Measurements from ENCODE around the gene CYTH2.
A peak's percentile ranks its signal among the peaks of the same experiment; 100 is the strongest.
"Not testable (repeated sequence)": the region's sequence is repeated elsewhere in the genome, so short reads cannot be mapped to it uniquely, and the experiment has no call there.

The CYTH2 gene

DNA sequence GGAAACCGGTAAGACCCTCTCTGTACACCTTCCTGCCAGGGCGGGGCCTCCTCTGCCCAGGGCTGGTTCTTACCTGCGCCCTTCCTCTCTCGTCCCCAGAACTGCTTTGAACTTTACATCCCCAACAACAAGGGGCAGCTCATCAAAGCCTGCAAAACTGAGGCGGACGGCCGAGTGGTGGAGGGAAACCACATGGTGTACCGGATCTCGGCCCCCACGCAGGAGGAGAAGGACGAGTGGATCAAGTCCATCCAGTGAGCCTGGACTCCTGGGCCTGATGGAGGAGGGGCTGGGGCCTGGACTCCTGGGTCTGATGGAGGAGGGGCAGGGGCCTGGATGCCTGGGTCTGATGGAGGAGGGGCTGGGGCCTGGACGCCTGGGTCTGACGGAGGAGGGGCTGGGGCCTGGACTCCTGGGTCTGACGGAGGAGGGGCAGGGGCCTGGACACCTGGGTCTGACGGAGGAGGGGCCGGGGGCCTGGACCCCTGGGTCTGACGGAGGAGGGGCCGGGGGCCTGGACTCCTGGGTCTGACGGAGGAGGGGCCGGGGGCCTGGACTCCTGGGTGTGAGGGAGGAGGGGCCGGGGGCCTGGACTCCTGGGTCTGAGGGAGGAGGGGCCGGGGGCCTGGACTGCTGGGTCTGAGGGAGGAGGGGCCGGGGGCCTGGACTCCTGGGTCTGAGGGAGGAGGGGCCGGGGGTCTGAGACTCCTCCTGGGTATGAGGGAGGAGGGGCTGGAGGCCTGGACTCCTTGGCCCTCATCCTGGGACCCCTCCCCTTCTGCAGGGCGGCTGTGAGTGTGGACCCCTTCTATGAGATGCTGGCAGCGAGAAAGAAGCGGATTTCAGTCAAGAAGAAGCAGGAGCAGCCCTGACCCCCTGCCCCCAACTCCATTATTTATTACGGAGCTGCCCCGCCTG is 9.4 kb downstream of the CYTH2 start:
- no peak for DNase-seq

GRCh38 chr19:48479686-48480085 is 10.5 kb downstream of the CYTH2 start:
- DNase-seq, result no peak

DNA sequence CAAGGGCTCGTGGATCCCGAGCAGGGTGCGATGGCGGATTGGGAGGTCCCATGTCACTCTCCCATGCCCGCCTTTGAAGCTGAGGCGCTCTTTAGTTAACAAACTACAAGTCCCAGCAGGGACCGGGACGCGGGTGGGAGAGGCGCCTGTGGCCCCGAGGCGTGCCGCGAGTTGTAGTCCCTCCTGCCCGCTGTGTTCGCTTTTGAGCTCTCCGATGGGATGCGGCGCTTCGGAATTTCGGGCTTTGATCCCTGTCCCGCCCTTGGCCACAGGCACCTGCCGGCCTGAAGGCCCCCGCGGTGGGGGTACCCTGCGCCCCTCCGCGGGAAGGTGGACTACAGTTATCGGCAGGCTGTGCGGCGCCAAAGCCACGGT is 11.0 kb downstream of the CYTH2 start:
- DNase-seq, result no peak

DNA sequence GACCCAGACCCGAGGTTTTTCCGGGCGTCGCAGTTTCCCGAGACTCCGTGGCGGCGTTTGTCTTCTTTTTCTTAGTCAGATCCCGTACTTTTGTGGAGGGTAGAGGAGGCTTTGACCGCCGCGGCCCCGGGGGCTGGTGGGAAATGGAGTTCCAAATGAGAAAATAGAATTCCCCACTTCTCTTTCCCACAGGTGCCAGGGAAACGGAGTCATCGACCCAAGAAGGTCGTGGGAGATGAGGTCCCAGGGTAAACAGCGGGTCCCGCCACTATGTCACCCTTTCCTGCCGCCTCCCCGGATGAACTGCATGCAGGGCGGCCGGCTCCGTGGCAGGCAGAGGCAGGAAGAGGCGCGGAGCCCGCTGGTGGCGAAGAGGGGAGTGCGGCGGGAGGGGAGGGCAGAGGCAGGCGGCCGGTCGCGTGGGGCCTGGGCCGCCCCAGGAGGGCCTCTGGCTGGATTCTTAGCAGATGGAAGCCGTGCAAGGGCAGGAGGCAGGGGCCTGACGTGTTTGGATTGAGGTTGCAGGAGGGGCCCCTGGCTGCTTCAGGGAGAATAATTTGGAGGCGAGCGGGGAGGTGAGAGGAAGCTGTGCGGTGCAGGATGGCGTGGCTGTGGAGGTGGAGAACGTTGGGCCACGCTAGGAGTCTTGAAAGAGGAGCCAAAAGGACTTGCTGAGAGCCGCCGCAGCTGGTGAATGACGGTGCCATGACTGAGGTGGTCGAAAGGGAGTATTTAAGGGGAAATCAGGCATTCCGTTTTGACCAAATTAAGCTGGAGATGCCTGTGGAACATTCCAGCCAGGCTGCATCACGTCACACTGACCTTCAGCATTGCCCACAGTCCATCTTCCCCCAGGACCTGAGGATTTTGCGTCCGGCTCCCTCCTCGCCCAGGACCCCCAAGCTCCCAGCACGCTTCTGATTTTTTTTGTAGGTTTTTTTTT is 11.7 kb downstream of the CYTH2 start:
- no peak for DNase-seq

DNA sequence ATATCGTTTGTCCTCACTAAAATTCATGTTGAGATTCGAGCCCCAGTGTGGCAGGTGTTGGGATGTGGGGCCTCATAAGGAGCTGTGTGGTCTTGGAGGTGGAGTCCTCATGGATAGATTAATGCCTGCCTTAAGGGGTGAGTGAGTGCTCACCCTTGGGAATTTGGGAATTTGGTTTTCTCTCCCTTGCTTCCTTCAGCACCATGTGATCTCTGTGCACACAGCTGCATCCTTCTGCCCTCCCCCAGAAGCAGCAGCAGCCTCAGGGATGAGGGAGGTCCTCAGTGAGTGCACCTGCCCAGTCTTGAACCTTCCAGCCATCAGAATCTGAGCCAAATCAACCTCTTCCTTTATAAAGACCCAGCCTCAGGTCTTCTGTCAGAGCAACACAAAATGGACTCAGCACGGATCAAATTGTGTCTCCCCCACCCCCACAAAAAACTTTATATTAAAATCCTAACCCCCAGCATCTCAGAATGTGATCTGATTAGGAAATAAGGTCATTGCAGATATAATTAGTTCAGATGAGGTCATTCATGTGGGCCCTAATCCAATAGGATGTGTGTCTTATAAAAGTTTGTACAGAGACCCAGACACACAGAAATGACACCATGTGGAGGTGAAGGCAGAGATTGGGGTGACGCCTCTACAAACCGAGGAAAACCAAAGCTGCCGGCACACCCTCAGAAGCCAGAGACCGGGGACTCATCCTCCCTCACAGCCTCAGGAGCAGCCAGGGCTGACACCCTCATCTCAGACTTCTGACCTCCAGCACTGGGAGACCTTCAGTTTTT is 12.9 kb downstream of the CYTH2 start:
- DNase-seq, result no peak

- DNase-seq, result no peak
These were observed 14.1 kb downstream of the CYTH2 start for GRCh38 chr19:48483301-48483700.

DNA sequence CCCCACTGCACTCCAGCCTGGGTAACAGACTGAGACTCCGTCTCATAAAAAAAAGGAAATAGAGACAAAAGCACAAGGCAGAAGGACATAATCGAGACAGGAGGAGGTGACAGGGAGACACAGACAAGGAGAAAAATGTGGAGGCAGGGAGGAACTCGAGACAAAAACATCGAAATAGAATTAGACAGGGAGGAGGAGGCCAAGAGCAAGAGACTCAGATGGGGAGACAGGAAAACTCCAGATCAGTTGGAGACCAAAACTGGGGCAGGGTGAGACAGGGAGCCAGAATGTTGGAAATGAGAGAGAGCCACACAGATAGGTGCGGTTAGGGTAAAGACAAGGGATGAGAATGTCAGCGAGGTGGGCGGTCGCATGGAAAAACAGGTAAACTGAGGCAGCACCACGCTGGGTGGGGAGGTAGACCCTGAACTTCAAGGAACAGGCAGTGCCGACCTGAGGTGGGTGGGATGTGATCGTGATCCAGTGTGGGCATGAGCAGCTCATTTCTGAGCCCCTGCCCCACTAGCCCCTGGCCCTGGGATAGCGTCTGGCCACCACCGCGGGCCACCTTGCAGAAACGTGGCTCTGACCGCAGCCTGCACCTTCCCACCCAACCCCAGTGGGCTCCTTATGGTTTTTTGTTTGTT is 15.2 kb downstream of the CYTH2 start:
- no peak for DNase-seq

DNA sequence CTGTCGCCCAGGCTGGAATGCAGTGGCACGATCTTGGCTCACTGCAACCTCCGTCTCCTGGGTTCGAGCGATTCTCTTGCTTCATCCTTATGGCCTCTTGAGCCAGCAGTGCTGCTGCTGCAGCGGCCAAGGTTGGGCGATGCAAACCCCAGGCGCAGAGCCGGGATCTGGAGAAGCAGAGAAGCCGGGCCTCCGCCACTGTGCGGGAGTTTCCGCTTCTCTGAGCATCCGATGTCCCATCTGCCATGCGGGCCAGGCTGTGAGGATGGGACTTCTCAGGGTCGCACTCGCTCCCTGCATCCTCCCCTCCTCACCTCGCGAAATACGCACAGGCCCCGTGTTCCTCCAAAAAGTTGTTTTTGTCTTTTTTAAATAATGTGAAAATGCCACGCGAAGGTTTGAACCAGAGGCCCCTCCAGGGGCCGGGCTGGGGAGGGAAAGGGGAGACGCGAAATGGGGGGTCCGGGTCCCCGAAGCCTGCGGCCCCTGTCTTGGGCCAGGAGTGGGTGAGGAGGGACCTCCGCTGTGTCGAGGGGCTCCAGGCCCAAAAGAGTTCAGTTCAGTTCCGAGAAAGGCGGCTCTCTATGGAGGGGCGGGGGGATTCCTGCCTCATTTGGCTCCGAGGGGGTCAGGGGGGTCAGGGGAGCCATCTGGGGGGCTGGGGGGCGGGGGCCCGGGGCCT is 15.9 kb downstream of the CYTH2 start:
- DNase-seq, result no peak

GRCh38 chr19:48486706-48487105 is 17.5 kb downstream of the CYTH2 start:
- not testable (repeated sequence) for DNase-seq

- DNase-seq, result no peak
These were observed 18.4 kb downstream of the CYTH2 start for GRCh38 chr19:48487544-48487943.

DNA sequence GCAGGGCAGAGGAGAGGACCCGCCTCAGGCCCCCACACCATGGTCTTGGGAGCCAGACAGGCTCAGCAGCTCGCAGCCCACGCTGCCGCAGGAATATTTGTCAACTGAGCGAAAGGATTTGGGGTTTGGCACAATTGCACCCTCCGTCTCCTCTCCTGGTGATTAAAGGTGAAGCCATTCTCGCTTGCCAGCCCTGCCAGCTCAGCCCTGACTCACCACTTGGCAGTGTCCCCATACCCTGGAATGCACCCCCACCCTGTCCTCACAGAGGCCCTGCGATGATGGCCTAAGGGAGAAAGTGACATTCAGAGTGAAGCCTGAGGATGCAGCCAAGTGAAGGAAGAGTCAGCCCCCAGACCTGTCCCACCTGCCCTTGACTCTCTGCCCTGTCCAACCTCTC is 18.8 kb downstream of the CYTH2 start:
- no peak for DNase-seq

DNA sequence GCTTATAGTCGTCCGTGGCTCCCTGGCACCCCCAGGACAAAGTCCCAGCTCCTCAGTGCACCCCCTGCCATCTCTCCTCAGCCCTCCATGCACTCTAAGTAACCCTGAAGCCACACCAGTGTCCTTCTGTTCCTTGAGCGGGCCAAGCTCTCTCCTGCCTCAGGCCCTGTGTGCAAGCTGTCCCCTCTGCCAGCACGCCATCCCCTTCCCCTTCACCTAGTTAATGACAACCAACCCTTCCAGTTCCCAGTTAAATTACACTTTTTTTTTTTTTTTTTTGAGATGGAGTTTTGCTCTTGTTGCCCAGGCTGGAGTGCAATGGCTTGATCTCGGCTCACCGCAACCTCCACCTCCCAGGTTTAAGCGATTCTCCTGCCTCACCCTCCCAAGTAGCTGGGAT is 19.3 kb downstream of the CYTH2 start:
- DNase-seq, result not testable (repeated sequence)

DNA sequence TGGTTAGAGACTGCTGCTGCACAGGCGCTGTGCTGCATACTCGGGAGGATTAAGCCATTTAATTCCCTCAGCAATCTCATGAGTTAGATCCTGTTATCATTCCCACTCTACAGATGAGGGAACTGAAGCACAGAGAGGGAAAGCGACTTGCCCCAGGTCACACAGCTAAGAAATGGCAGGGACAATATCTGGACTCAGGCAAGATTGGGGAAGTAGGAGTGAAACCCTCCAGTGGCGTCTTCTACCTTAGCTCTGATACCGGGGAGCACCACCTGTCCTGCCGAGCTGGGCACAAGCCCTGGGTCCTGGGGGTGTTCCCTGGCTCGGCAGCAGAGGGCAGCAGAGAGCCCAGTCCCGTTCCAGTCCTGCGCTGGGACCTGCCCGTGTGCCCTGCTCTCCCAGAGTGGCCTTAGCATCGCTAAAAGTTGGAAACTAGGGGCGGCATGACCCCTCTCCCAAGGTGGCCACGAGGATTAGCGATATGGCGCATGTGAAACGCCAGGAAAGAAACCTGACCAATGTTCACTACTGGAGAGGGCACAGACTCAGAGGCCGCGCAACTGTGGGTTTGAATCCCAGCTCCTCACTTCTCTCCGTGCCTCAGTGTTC is 20.5 kb downstream of the CYTH2 start:
- peak; percentile 55 for DNase-seq

DNA sequence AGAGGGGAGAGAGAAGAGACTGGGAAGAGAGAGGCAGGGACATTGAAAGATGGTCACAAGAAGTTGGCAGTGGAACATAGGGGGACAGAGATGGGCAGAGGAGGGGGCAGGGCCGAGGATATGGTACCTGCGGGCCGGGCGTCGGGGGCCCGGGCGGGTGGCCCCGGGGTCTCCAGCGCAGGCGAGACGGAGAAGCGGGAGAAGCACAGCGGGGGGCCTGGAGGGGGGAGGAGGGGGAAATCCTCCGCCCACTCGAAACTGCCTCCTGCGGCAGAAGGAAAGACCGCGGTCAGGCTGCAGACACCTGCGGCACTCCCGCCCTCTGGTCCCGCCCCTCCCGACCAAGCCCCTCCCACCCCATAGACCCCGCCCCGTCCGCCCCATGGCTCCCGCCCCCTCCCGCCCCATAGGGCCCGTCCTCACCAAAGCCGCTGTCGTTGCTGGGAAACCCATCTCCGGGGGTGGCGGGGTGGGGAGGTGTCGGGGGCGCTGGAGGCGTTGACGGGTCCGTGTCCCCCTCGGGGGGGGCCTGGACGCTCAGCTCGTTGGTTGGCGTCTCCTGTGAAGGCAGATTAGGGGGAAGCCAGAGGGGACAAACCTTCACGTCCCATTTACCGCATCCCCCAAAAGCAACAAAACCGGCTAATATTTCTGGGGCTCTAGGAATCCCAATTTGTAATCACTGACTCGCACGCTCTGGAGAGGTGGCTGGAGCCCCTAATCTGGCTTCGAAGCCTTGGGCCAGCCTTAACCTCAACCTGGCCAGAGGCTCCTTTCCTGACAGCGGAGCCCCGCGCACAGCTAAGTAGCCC is 22.0 kb downstream of the CYTH2 start:
- DNase-seq, result no peak

DNA sequence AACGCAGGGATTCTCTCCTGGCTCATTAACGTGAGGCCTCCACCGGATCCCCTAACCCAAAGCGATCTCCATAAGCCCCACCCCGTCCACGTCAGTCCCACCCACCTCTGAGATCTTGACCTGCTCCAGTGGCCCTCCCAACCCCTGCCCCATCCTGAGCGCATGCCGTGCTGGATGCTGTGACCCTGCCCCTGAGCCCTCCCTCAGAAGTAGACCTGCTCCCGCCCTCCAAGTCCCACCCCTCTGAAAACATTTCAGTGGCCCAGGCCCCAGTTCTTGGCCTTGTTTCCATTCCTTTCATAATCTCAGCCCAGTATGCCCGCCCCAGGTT is 22.6 kb downstream of the CYTH2 start:
- DNase-seq, result no peak

DNA sequence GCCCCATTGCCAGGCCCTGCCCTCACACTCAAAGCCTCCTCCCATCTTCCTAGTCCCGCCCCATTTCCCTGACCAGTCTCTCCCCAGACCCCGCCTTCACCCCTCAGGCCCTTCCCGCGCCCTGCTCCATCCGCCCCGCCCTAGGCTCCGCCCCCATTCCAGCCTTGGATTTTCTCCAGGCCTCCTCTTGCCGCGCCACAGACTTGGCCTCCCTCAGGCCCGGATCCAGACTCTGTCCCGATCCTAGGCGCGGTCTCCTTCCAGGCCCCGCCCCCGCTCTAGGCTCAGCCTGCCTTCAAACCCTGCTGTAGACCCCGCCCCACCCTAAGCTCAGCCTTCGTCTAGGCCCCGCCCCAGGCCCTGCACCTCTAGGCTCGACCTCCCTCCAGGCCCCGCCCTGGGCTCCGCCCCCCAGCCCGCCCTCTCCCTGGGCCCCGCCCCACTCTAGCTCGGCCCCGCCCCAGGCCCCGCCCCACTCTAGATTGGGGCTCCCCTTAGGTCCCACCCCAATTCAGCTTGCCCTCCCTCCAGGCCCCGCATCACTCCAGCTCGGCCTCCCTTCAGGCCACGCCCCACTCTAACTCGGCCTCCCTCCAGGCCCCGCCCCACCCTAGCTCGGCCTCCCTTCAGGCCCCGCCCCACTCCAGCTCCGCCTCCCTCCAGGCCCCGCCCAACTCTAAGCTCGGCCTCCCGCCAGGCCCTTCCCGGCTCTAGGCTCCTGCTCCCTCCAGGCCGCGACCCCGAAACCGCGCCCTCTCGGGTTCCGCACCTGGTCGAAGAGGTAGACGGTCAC is 24.0 kb downstream of the CYTH2 start:
- DNase-seq, result no peak

GRCh38 chr19:48493718-48494401 is 24.7 kb downstream of the CYTH2 start:
- DNase-seq, result no peak

DNA sequence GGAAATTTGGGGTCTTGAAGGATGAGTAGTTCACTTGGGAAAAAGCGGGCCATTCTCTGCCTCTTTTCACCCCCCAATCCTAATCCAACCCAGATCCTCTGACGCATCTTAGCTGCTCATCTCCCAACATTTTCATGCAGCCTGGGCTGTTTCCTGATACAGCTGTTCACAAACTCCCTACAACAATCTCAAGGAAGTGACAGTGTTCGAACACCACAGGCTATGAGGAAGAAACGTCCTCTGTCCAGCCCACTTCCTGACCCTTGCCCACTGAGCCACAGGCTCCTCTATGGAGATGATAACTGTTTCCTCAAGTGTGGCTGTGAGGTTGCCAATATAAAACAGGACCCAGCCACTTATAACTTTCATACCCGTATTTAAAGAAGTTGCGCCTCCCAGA is 26.2 kb downstream of the CYTH2 start:
- DNase-seq, result peak; percentile 20

Measured in KG1 (cell line).